GM12878 (cell line): ENCODE data around the gene ABCG4. TPM values are rescaled to one million over a fixed set of nuclear protein-coding genes. Genes with fewer than 3 reads are reported as not detected.

ENCODE experiments used
- ATAC-seq: fragments of 200-7000 bp; cut with Tn5 transposase; 3 replicates; pipeline ENCODE4 v1.9.1; 2020; ENCODE audit warnings: mild to moderate bottlenecking, moderate library complexity
- BruUV-seq: library from RNA; stranded (reverse); fragments of 400-500 nt; replicated peaks from 2 replicates; lab custom pipeline; 2021; lab: Mats Ljungman, UMichigan
- CTCF ChIA-PET: fragments of 300-600 bp; sonication (Branson Sonifier 250); formaldehyde crosslinking; extraction: SDS; loops from one replicate; lab custom pipeline; 2021; ENCODE audit warnings: inconsistent platforms; lab: Yijun Ruan, JAX
- POLR2A ChIA-PET: fragments of 350-600 bp; formaldehyde crosslinking; extraction: SDS; loops from one replicate; lab custom pipeline; 2021; ENCODE audit warnings: inconsistent platforms; lab: Charles Lee
- RAD21 ChIA-PET: fragments of 300-600 bp; sonication (Branson Sonifier 250); formaldehyde crosslinking; loops from one replicate; lab custom pipeline; 2023; ENCODE audit warnings: antibody characterized with exemption; ENCODE audit not compliant: unreplicated experiment; lab: Charles Lee
- SMC1A ChIA-PET: fragments of 300-600 bp; sonication (Branson Sonifier 250); formaldehyde crosslinking; loops from one replicate; lab custom pipeline; 2023; ENCODE audit not compliant: unreplicated experiment, uncharacterized antibody; lab: Charles Lee
- DNase-seq: peaks from one replicate; pipeline ENCODE4 v3.0.0-alpha.2; 2011; ENCODE audit warnings: low read depth, low spot score
- FAIRE-seq: peaks from 3 replicates; lab custom pipeline; 2011; peaks lifted over from hg19 to GRCh38; lab: Jason Lieb, UNC
- H2AFZ ChIP-seq: 2 replicates; pipeline ENCODE4 v1.6.0; 2011; ENCODE audit warnings: low read depth, low read length, control low read depth; ENCODE audit not compliant: control insufficient read depth
- H3K27ac ChIP-seq: 2 replicates; pipeline ENCODE4 v1.5.1; 2011; ENCODE audit warnings: control low read depth; ENCODE audit not compliant: control insufficient read depth, insufficient read depth
- H3K27me3 ChIP-seq, 2 experiments: replicated peaks in 1 of 2; 2 replicates each; pipeline versions ENCODE4 v1.6.0 to v1.6.1; 2011; ENCODE audit warnings: low read length in 1 of 2; ENCODE audit not compliant: control insufficient read depth in 2 of 2, insufficient read depth in 2 of 2
- H3K36me3 ChIP-seq, 2 experiments: 2 replicates each; pipeline ENCODE4 v1.5.1; 2011; ENCODE audit warnings: low read length in 1 of 2; ENCODE audit not compliant: control insufficient read depth in 2 of 2, insufficient read depth in 2 of 2
- H3K4me1 ChIP-seq: 2 replicates; pipeline ENCODE4 v1.6.1; 2011; ENCODE audit warnings: mild to moderate bottlenecking, low read length, moderate library complexity, mixed read lengths; ENCODE audit not compliant: control insufficient read depth, insufficient read depth
- H3K4me2 ChIP-seq: 2 replicates; pipeline ENCODE4 v1.6.0; 2011; ENCODE audit warnings: control low read depth; ENCODE audit not compliant: control insufficient read depth, insufficient read depth
- H3K4me3 ChIP-seq: fragments of 200-600 bp; sonication (generic); 2 replicates; pipeline ENCODE4 v1.5.1; 2016
- H3K79me2 ChIP-seq: 2 replicates; pipeline ENCODE4 v1.6.0; 2011; ENCODE audit warnings: low read length; ENCODE audit not compliant: control insufficient read depth, insufficient read depth
- H3K9ac ChIP-seq: 2 replicates; pipeline ENCODE4 v1.8.0; 2011; ENCODE audit warnings: low read length, control low read depth, mixed read lengths; ENCODE audit not compliant: control insufficient read depth, insufficient read depth
- H3K9me3 ChIP-seq: replicated peaks from 3 replicates; pipeline ENCODE4 v1.5.1; 2011; ENCODE audit warnings: mild to moderate bottlenecking, low read length; ENCODE audit not compliant: control insufficient read depth, insufficient read depth
- H4K20me1 ChIP-seq: 2 replicates; pipeline ENCODE4 v1.6.0; 2011; ENCODE audit not compliant: control insufficient read depth, insufficient read depth
- CHD4 ChIP-seq: fragments of 200-600 bp; sonication (generic); IDR thresholded peaks from 2 replicates; pipeline ENCODE4 v1.6.1; 2016; ENCODE audit warnings: mild to moderate bottlenecking
- CREB1 ChIP-seq: IDR thresholded peaks from 2 replicates; pipeline ENCODE4 v1.6.1; 2012; ENCODE audit warnings: low read depth, mild to moderate bottlenecking, inconsistent platforms
- FOS ChIP-seq: IDR thresholded peaks from 3 replicates; pipeline ENCODE4 v1.6.1; 2011; ENCODE audit warnings: borderline replicate concordance; ENCODE audit not compliant: insufficient read length; ENCODE audit errors: extremely low read depth
- KLF5 ChIP-seq: fragments of 450-650 bp; IDR thresholded peaks from 2 replicates; pipeline ENCODE4 v1.6.1; 2014; ENCODE audit warnings: mild to moderate bottlenecking; ENCODE audit not compliant: partially characterized antibody
- MXI1 ChIP-seq: fragments of 150-350 bp; IDR thresholded peaks from 2 replicates; pipeline ENCODE4 v1.6.1; 2011; ENCODE audit warnings: low read depth, mild to moderate bottlenecking, inconsistent platforms, low read length, improper control_type of control experiment
- RB1 ChIP-seq: fragments of 450-650 bp; formaldehyde crosslinking; IDR thresholded peaks from 2 replicates; pipeline ENCODE4 v1.6.1; 2017; ENCODE audit warnings: mild to moderate bottlenecking, borderline replicate concordance
- SPI1 ChIP-seq: IDR thresholded peaks from 2 replicates; pipeline ENCODE4 v1.6.1; 2011; ENCODE audit warnings: low read depth, mild to moderate bottlenecking, low read length, moderate library complexity, borderline replicate concordance; ENCODE audit not compliant: insufficient read depth
- SUPT20H ChIP-seq: IDR thresholded peaks from 2 replicates; pipeline ENCODE4 v1.6.1; 2011; ENCODE audit warnings: low read depth, mild to moderate bottlenecking, low read length, moderate library complexity, borderline replicate concordance; ENCODE audit not compliant: control insufficient read depth
- YY1 ChIP-seq: IDR thresholded peaks from 2 replicates; pipeline ENCODE4 v1.6.1; 2011; ENCODE audit warnings: low read depth, mild to moderate bottlenecking, low read length
- ZNF217 ChIP-seq: fragments of 450-650 bp; IDR thresholded peaks from 2 replicates; pipeline ENCODE4 v1.6.1; 2017; ENCODE audit warnings: antibody characterized with exemption, mild to moderate bottlenecking
- WGBS: methylation state at CpG from one replicate; pipeline ENCODE4 v1.1.6; 2016; ENCODE audit warnings: low lambda C conversion rate; ENCODE audit not compliant: insufficient replicate concordance, insufficient coverage; ENCODE audit errors: missing lambda C conversion rate; 5-methylcytosine and 5-hydroxymethylcytosine counted together
- in situ Hi-C: fragments of 300-500 bp; cut with MboI; formaldehyde crosslinking; loops from 9 replicates; pipeline ENCODE4 v1.14.3; 2018; ENCODE audit warnings: mixed read lengths
- intact Hi-C: fragments of 100-400 bp; cut with micrococcal nuclease; formaldehyde crosslinking; loops from one replicate; pipeline ENCODE4 v1.14.2; 2022; ENCODE audit not compliant: unreplicated experiment
- polyA plus RNA-seq, 11 experiments: library from polyadenylated mRNA; depleted of rRNA in 4 of 11; unstranded in 6 of 11; stranded (reverse) in 5 of 11; fragments of >200 nt; fragmentation: Nextera tagmentation in 4 of 11; fragmentation: Illumina TruSeq in 1 of 11; extraction: Ambion mirVana in 4 of 11; extraction: Trizol in 1 of 11; gene quantifications; 1 replicate in 1 of 11; 2 replicates in 10 of 11; pipeline versions ENCODE4 v1.2.1 to v1.2.3, GENCODE V29; 2011 to 2016; ENCODE audit warnings: inconsistent platforms in 2 of 11, missing spikeins in 2 of 11, low read depth in 1 of 11
- total RNA-seq, 4 experiments: library from RNA; depleted of rRNA in 3 of 4; stranded (reverse); fragments of >200 nt in 3 of 4; fragmentation: Illumina TruSeq in 1 of 4; extraction: Trizol in 1 of 4; gene quantifications; 2 replicates each; pipeline versions ENCODE4 v1.2.1 to v1.2.3, GENCODE V29; 2013 to 2021
- TF ChIP-seq, protein P1 (sequence below): fragments of 450-650 bp; IDR thresholded peaks from 2 replicates; pipeline ENCODE4 v1.6.1; 2018; ENCODE audit warnings: mild to moderate bottlenecking, low read depth, moderate library complexity; ENCODE audit not compliant: partially characterized antibody
- TF ChIP-seq, protein P2 (sequence below): fragments of 450-650 bp; IDR thresholded peaks from 2 replicates; pipeline ENCODE4 v1.6.1; 2017; ENCODE audit warnings: antibody characterized with exemption, mild to moderate bottlenecking, moderate library complexity
- TF ChIP-seq, protein P3 (sequence below), 3 experiments: IDR thresholded peaks in 2 of 3; conservative IDR thresholded peaks in 1 of 3; 2 replicates each; pipeline ENCODE4 v1.5.1; 2011; ENCODE audit warnings: low read depth in 3 of 3, low read length in 3 of 3, mild to moderate bottlenecking in 3 of 3, control low read depth in 2 of 3, moderate library complexity in 2 of 3, inconsistent platforms in 1 of 3, mixed read lengths in 1 of 3; ENCODE audit not compliant: control insufficient read depth in 2 of 3, insufficient read depth in 1 of 3; ENCODE audit errors: extremely low read depth in 1 of 3
- TF ChIP-seq, protein P4 (sequence below): IDR thresholded peaks from 2 replicates; pipeline ENCODE4 v1.6.1; 2012; ENCODE audit warnings: low read depth, low read length, improper control_type of control experiment

ABCG4 gene
- total and polyA plus RNA-seq, 10 of the 15 experiments (the other 5 are each of a cell fraction or from before 2014, with no cell fraction given), result not detected

GRCh38 chr11:119196833-119197483, 48.1 kb downstream of the ABCG4 start:
- in situ Hi-C loops, result no loop called here
- H3K27me3 ChIP-seq, result 0 out of 4 replicates have a peak, but pooled peaks cover 0 to 2% of the 10 kb centered on the region in 2 experiments
- no peak for TF ChIP-seq ZNF217
- TF ChIP-seq, protein P1, sequence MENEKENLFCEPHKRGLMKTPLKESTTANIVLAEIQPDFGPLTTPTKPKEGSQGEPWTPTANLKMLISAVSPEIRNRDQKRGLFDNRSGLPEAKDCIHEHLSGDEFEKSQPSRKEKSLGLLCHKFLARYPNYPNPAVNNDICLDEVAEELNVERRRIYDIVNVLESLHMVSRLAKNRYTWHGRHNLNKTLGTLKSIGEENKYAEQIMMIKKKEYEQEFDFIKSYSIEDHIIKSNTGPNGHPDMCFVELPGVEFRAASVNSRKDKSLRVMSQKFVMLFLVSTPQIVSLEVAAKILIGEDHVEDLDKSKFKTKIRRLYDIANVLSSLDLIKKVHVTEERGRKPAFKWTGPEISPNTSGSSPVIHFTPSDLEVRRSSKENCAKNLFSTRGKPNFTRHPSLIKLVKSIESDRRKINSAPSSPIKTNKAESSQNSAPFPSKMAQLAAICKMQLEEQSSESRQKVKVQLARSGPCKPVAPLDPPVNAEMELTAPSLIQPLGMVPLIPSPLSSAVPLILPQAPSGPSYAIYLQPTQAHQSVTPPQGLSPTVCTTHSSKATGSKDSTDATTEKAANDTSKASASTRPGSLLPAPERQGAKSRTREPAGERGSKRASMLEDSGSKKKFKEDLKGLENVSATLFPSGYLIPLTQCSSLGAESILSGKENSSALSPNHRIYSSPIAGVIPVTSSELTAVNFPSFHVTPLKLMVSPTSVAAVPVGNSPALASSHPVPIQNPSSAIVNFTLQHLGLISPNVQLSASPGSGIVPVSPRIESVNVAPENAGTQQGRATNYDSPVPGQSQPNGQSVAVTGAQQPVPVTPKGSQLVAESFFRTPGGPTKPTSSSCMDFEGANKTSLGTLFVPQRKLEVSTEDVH, result no peak
- TF ChIP-seq SPI1, result peak; percentile 5; the same call in 1 of the 2 replicates
- peak; percentile 59 for TF ChIP-seq YY1
- TF ChIP-seq CHD4, result no peak
- TF ChIP-seq, protein P2, sequence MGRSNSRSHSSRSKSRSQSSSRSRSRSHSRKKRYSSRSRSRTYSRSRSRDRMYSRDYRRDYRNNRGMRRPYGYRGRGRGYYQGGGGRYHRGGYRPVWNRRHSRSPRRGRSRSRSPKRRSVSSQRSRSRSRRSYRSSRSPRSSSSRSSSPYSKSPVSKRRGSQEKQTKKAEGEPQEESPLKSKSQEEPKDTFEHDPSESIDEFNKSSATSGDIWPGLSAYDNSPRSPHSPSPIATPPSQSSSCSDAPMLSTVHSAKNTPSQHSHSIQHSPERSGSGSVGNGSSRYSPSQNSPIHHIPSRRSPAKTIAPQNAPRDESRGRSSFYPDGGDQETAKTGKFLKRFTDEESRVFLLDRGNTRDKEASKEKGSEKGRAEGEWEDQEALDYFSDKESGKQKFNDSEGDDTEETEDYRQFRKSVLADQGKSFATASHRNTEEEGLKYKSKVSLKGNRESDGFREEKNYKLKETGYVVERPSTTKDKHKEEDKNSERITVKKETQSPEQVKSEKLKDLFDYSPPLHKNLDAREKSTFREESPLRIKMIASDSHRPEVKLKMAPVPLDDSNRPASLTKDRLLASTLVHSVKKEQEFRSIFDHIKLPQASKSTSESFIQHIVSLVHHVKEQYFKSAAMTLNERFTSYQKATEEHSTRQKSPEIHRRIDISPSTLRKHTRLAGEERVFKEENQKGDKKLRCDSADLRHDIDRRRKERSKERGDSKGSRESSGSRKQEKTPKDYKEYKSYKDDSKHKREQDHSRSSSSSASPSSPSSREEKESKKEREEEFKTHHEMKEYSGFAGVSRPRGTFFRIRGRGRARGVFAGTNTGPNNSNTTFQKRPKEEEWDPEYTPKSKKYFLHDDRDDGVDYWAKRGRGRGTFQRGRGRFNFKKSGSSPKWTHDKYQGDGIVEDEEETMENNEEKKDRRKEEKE, result no peak
- TF ChIP-seq CREB1, result no peak
- no peak for TF ChIP-seq FOS
- no peak for TF ChIP-seq MXI1
- TF ChIP-seq, protein P3, sequence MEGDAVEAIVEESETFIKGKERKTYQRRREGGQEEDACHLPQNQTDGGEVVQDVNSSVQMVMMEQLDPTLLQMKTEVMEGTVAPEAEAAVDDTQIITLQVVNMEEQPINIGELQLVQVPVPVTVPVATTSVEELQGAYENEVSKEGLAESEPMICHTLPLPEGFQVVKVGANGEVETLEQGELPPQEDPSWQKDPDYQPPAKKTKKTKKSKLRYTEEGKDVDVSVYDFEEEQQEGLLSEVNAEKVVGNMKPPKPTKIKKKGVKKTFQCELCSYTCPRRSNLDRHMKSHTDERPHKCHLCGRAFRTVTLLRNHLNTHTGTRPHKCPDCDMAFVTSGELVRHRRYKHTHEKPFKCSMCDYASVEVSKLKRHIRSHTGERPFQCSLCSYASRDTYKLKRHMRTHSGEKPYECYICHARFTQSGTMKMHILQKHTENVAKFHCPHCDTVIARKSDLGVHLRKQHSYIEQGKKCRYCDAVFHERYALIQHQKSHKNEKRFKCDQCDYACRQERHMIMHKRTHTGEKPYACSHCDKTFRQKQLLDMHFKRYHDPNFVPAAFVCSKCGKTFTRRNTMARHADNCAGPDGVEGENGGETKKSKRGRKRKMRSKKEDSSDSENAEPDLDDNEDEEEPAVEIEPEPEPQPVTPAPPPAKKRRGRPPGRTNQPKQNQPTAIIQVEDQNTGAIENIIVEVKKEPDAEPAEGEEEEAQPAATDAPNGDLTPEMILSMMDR (IDR thresholded peaks at IDR 0.05 in 2 of 3, conservative IDR thresholded peaks at IDR 0.05 in 1 of 3; ENCODE audit: control insufficient read depth in 2 of 3, extremely low read depth in 1 of 3, insufficient read depth in 1 of 3, low read depth in 3 of 3, low read length in 3 of 3), result peak; percentile 75 to 92 (median 84)
- no peak for TF ChIP-seq SUPT20H
- TF ChIP-seq KLF5, result no peak
- TF ChIP-seq, protein P4, sequence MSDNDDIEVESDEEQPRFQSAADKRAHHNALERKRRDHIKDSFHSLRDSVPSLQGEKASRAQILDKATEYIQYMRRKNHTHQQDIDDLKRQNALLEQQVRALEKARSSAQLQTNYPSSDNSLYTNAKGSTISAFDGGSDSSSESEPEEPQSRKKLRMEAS, result no peak
- TF ChIP-seq RB1, result no peak

More at GRCh38 chr11:119196833-119197483, 48.1 kb downstream of the ABCG4 start:
- peak; percentile 86 for FAIRE-seq
- WGBS, result 25% methylated on average over 4 of the region's 5 CpGs
- no peak overlapping the region for H2AFZ ChIP-seq
- SMC1A ChIA-PET, result interaction anchor here (0.7 to 2.2 kb wide), 18 partner anchors 8 to 187 kb away, joined by 3 to 12 read pairs (median 4); partner anchors contain the start of gene CBL
- POLR2A ChIA-PET, result interaction anchor here (1.2 to 1.8 kb wide), 2 partner anchors 104 to 127 kb away, joined by 4 to 5 read pairs; no protein-coding TSS in a partner anchor
- H3K79me2 ChIP-seq, result no peaks in the 10 kb centered on the region
- no peaks in the 10 kb centered on the region for H3K9me3 ChIP-seq
- H3K4me3 ChIP-seq, result no peak overlapping the region
- intact Hi-C loops, result loop anchor here (1.0 to 5.0 kb wide), 3 partner anchors 50 to 132 kb away; partner anchors contain the start of genes ABCG4 and C2CD2L
- CTCF ChIA-PET, result interaction anchor here (0.6 to 3.5 kb wide), 38 partner anchors 9 to 316 kb away, joined by 3 to 31 read pairs (median 5); partner anchors contain the start of genes C2CD2L, CBL, DPAGT1 and HINFP
- peak; percentile 59 for DNase-seq
- RAD21 ChIA-PET, result interaction anchor here (1.0 to 1.3 kb wide), 8 partner anchors 9 to 130 kb away, joined by 3 to 7 read pairs (median 5); partner anchors contain the start of genes CBL, NLRX1 and VPS11
- no peaks in the 10 kb centered on the region for H3K36me3 ChIP-seq
- ATAC-seq, result peak; percentile 97
- H3K4me2 ChIP-seq, result no peak overlapping the region
- no peaks in the 10 kb centered on the region for H4K20me1 ChIP-seq
- no peak overlapping the region for H3K27ac ChIP-seq
- no peaks in the 10 kb centered on the region for H3K4me1 ChIP-seq
- no TSS peak for BruUV-seq
- H3K9ac ChIP-seq, result no peak overlapping the region
